Dedifferentiated amniotic fluid mesenchymal stem cell (primary cell): ENCODE data around the gene BOD1L1.

Source experiments
- DNase-seq: peaks from one replicate; pipeline ENCODE4 v3.0.0-alpha.2; 2016; ENCODE audit errors: extremely low spot score

The BOD1L1 gene

DNA sequence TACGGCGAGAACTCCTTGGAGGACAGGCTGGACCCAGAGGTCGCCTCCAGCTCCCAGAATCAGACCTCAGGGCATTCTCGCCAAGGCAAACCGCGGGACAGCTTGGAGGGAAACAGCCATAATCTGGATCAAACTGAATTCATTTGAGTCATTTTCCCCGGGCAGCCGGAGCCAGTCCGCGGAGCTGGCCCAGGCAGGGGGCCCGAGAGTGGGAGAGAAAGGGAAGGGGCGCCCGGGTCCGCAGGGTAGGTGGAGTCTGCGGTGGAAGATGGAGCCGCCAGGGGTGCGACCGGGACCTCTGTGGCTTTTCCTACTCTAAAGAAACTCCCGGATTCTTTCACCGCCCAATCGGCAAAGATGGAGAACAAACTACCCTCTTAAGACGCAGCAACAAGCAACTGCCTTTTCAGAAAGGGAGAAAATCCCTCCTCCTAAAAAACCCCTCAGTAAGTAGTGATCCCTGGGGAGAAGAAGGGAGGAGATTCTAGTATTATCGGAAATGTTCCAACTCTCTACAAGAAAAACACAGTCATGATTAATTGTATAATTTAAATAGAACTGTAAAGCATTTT is 88.4 kb downstream of the BOD1L1 start:
- DNase-seq = no peak

GRCh38 chr4:13538427-13538973 is 89.0 kb downstream of the BOD1L1 start:
- no peak for DNase-seq

GRCh38 chr4:13537832-13538177 is 89.7 kb downstream of the BOD1L1 start:
- no peak for DNase-seq

DNA sequence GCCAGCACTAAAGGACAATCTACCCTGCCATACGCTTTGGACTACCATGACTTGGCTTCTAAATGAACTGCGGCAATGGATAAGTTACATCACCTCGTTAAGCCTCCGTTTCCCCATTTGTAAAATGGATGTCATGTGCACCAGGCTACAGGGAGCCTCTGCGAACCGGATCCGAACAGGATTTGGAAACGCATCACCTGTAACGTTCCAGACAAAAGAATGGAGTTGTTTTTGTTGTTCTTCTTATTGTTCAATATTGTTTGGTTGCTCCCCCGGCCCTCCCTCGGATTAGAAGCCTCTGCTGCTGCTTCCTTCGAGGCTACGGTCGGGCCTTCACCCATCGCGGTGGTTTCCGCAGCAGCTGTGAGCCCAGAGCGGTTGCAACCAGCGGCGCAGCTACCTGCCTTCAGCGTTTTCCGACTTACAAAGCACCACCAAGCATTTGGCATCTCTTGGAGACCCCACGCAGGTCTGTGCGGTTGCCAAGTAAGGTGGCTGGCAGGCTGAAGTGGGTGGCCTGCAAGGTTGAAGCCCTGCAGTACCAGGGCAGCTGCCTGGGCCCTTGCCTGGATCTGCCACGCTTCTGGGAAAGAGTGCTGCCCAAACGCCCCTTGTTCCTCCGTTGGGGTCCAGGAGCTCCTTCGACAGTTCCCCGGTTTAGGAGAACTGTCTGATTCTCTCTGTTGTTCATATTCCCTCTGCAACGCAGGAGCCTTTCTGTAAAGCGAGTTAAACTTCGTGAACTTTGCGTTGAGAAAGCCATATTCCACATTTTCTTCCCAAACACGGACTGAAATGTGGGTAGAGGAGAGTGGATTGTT is 90.3 kb downstream of the BOD1L1 start:
- no peak for DNase-seq

- DNase-seq = no peak
Observed at GRCh38 chr4:13536607-13537006, 90.9 kb downstream of the BOD1L1 start.

- DNase-seq = no peak
Observed at GRCh38 chr4:13535708-13536361, 91.7 kb downstream of the BOD1L1 start.

DNA sequence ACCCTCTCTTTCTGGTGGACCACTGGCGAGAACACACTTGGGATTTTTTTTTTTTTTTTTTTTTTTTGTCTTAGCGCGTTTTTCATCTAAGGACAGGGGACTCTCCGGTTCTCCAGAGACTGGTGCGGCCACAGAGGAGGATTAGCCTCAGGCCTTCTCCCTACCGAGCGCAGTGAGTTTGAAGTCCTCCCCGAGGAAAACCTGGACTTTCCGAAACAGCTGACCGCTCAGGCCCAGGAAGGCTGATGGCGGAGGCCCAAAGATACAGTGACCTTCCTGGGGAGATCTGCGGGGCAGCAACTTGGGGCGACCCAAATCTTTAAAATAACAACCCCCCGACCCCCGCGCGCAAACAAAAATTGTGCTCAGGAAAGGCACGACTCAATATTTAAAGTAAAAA is 92.4 kb downstream of the BOD1L1 start:
- DNase-seq = no peak

- no peak for DNase-seq
Observed at GRCh38 chr4:13534344-13535063, 93.0 kb downstream of the BOD1L1 start.

- no peak for DNase-seq
Observed at GRCh38 chr4:13533670-13534343, 93.7 kb downstream of the BOD1L1 start.

DNA sequence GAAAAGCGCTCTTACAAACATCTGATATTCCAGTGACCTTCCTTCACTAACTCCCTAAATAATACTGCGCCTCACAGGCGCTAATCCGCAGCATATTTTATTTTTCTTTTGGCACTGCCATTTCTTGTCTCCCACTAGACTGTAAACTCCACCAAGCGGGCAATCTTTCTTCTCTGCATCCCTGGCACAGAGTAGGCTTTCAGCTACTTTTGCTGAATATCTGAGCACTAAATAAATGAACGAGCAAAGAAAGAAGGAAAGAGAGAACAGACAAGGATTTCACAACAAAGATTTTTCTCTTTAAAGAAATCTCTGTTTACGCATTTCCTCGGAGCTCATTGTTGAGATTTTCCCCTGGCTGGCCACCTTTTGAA is 95.9 kb downstream of the BOD1L1 start:
- no peak for DNase-seq

GRCh38 chr4:13530823-13531624 is 96.5 kb downstream of the BOD1L1 start:
- no peak for DNase-seq

GRCh38 chr4:13529128-13529919 is 98.2 kb downstream of the BOD1L1 start:
- no peak for DNase-seq

DNA sequence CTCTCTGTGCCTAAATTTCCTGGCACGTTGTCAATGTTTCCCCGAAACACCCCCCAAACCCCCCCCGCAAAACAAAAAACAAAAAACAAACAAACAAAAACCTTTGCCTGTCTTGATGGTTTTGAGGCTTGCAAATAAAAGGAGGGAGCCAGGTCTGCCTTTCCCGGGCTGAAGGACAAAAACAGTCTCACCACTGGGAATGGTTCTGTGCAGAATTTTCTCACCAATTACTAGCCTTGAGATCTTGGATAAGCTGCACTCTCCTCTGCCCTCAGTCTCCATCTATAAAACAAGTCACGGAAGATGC is 98.8 kb downstream of the BOD1L1 start:
- DNase-seq = no peak

GRCh38 chr4:13527981-13528820 is 99.3 kb downstream of the BOD1L1 start:
- DNase-seq = no peak

DNA sequence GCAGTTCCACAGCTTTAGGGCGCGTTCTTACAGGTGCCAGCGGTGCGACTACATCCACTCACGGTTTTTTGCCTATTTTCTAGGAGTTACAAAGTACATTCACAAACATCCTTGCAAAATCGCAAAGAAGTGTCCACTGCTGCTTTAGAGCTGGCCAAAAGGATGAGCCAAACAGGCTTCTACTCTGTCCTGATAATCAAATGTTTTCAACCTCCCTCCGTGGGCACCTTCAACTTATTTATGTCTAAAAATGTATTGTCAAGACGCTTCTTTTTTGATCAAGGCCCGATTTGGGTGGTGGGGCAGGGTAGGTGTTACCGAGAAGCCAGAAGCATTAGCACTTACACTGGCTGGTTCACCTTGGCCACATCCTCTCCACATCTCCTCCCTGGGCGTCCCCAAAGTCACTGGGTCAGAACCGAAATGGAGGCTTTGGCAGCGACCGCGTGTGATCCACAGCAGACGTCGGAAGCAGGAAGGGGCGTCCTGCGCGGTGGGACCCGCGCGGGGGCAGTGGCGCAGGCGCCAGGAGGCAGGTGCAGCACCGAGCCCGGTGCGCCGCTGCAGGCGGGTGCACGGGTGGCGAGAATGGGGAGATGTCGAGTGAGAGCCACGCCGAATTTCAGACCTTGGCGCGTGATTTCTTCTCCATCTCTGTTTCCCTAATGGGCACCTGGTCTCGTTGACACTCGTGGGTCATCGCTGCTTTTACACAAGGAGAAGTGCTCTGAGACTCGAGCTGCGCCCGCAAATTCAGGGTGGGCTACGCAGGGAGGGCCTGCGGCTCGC is 100.1 kb downstream of the BOD1L1 start:
- DNase-seq = no peak

GRCh38 chr4:13526658-13527057 is 100.9 kb downstream of the BOD1L1 start:
- no peak for DNase-seq

- DNase-seq = no peak
Observed at GRCh38 chr4:13525606-13526281, 101.8 kb downstream of the BOD1L1 start.
